ENCODE results near the gene SPANXN5. TPM values are rescaled to one million over a fixed set of nuclear protein-coding genes. Genes with fewer than 3 reads are reported as not detected.

The SPANXN5 gene
- total and polyA plus RNA-seq, 2 experiments from 2014 or later: not detected

DNA sequence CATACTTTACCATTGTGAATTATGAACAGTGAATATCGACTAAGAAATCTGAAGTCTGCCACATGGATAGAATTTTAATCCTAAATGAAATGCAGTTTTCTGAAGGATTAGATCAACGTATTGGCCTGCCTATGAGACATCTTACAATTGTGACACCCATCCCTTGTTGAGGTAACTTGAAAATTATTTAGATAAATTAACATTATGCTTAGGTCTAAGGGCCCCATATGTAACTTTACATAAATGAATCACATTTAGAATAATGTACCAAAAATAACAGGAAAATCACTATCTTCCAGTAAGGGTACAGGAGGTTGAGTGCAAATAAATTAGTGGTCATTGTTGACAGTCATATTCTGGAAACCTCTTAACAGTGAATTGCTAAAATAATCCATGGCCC, 27.4 kb upstream of the SPANXN5 start:
- no peak for DNase-seq (ENCODE audit: low spot score)
- Histone ChIP-seq H3K4me3 (no peak overlapping the region), H4K20me1 (ENCODE audit: insufficient read depth, poor library complexity, severe bottlenecking) (no peaks in the 10 kb centered on the region), H3K27ac (no peak overlapping the region), H2AFZ (no peak overlapping the region), H3K4me1 (ENCODE audit: insufficient read depth) (no peaks in the 10 kb centered on the region), H3K4me2 (no peak overlapping the region), H3K9me2 (replicated peaks; ENCODE audit: insufficient read depth) (no peaks in the 10 kb centered on the region), H3K27me3 (no peaks in the 10 kb centered on the region), H3K9me3 (ENCODE audit: low read depth) (no peaks in the 10 kb centered on the region), H3K36me3 (replicated peaks; ENCODE audit: insufficient read depth, low read depth) (no peaks in the 10 kb centered on the region), H3K79me2 (no peaks in the 10 kb centered on the region)
- no peak for TF ChIP-seq EZH2 (IDR thresholded peaks at IDR 0.05; ENCODE audit: borderline replicate concordance)
- TF ChIP-seq, protein P1, sequence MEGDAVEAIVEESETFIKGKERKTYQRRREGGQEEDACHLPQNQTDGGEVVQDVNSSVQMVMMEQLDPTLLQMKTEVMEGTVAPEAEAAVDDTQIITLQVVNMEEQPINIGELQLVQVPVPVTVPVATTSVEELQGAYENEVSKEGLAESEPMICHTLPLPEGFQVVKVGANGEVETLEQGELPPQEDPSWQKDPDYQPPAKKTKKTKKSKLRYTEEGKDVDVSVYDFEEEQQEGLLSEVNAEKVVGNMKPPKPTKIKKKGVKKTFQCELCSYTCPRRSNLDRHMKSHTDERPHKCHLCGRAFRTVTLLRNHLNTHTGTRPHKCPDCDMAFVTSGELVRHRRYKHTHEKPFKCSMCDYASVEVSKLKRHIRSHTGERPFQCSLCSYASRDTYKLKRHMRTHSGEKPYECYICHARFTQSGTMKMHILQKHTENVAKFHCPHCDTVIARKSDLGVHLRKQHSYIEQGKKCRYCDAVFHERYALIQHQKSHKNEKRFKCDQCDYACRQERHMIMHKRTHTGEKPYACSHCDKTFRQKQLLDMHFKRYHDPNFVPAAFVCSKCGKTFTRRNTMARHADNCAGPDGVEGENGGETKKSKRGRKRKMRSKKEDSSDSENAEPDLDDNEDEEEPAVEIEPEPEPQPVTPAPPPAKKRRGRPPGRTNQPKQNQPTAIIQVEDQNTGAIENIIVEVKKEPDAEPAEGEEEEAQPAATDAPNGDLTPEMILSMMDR (IDR thresholded peaks at IDR 0.05; ENCODE audit: poor library complexity): no peak
- 40% methylated on average over 2 of the region's 2 CpGs for WGBS (ENCODE audit: low lambda C conversion rate, missing lambda C conversion rate)

GRCh38 chrX:52821079-52821760, 24.0 kb upstream of the SPANXN5 start:
- no peak overlapping the region for H3K27ac ChIP-seq
- no peaks in the 10 kb centered on the region for H3K9me3 ChIP-seq (ENCODE audit: low read depth)
- H3K27me3 ChIP-seq: no peaks in the 10 kb centered on the region
- no peaks in the 10 kb centered on the region for H3K9me2 ChIP-seq (replicated peaks; ENCODE audit: insufficient read depth)
- no peak overlapping the region for H2AFZ ChIP-seq
- H3K4me3 ChIP-seq: no peak overlapping the region
- no peak for DNase-seq (ENCODE audit: low spot score)
- H3K4me1 ChIP-seq (ENCODE audit: insufficient read depth): no peaks in the 10 kb centered on the region
- H3K36me3 ChIP-seq (replicated peaks; ENCODE audit: insufficient read depth, low read depth): no peaks in the 10 kb centered on the region
- TF ChIP-seq EZH2phosphoT487 (IDR thresholded peaks at IDR 0.05; ENCODE audit: low read depth, severe bottlenecking, unreplicated experiment) (no peak), EZH2 (IDR thresholded peaks at IDR 0.05; ENCODE audit: borderline replicate concordance) (no peak)
- TF ChIP-seq, protein P1 (IDR thresholded peaks at IDR 0.05; ENCODE audit: poor library complexity): no peak
- H3K4me2 ChIP-seq: no peak overlapping the region
- 78% methylated on average over 11 of the region's 11 CpGs for WGBS (ENCODE audit: low lambda C conversion rate, missing lambda C conversion rate)
- no peaks in the 10 kb centered on the region for H4K20me1 ChIP-seq (ENCODE audit: insufficient read depth, poor library complexity, severe bottlenecking)
- H3K79me2 ChIP-seq: no peaks in the 10 kb centered on the region

GRCh38 chrX:52819788-52820187, 22.6 kb upstream of the SPANXN5 start:
- Histone ChIP-seq H3K4me3 (no peak overlapping the region), H3K4me1 (ENCODE audit: insufficient read depth) (no peaks in the 10 kb centered on the region), H2AFZ (no peak overlapping the region), H4K20me1 (ENCODE audit: insufficient read depth, poor library complexity, severe bottlenecking) (no peaks in the 10 kb centered on the region), H3K36me3 (replicated peaks; ENCODE audit: insufficient read depth, low read depth) (no peaks in the 10 kb centered on the region), H3K79me2 (no peaks in the 10 kb centered on the region), H3K9me2 (replicated peaks; ENCODE audit: insufficient read depth) (no peaks in the 10 kb centered on the region), H3K27ac (no peak overlapping the region), H3K9me3 (ENCODE audit: low read depth) (no peaks in the 10 kb centered on the region), H3K27me3 (no peaks in the 10 kb centered on the region), H3K4me2 (no peak overlapping the region)
- no peak for DNase-seq (ENCODE audit: low spot score)
- WGBS (ENCODE audit: low lambda C conversion rate, missing lambda C conversion rate): 47% methylated on average over 4 of the region's 4 CpGs
- TF ChIP-seq EZH2 (IDR thresholded peaks at IDR 0.05; ENCODE audit: borderline replicate concordance) (no peak), EZH2phosphoT487 (IDR thresholded peaks at IDR 0.05; ENCODE audit: low read depth, severe bottlenecking, unreplicated experiment) (no peak)
- TF ChIP-seq, protein P1 (IDR thresholded peaks at IDR 0.05; ENCODE audit: poor library complexity): no peak
